Measurements from ENCODE around the gene ZNF540.
A peak's percentile ranks its signal among the peaks of the same experiment; 100 is the strongest.
"Not testable (repeated sequence)": the region's sequence is repeated elsewhere in the genome, so short reads cannot be mapped to it uniquely, and the experiment has no call there.

ZNF540 gene

GRCh38 chr19:37654118-37654517 lies 59.4 kb downstream of the ZNF540 start:
- peaks cover 15% of the 10 kb centered on the region for H3K36me3 ChIP-seq (ENCODE audit: control insufficient read depth, insufficient read depth, low read length)
- peaks cover 19% of the 10 kb centered on the region for H3K9me3 ChIP-seq (ENCODE audit: control insufficient read depth, low read length)
- H3K27ac ChIP-seq (ENCODE audit: low read depth, low read length, severe bottlenecking), result no peak overlapping the region
- H3K4me1 ChIP-seq (ENCODE audit: control insufficient read depth, insufficient read depth, low read length, poor library complexity, severe bottlenecking), result no peaks in the 10 kb centered on the region
- peak overlapping the region; percentile 83 for H3K4me3 ChIP-seq (ENCODE audit: extremely low read depth, insufficient read depth, low read length, poor library complexity, severe bottlenecking)
- WGBS, 2 experiments (ENCODE audit: insufficient coverage in 2 of 2), result 62 to 66% methylated on average over 5 of the region's 5 CpGs

DNA sequence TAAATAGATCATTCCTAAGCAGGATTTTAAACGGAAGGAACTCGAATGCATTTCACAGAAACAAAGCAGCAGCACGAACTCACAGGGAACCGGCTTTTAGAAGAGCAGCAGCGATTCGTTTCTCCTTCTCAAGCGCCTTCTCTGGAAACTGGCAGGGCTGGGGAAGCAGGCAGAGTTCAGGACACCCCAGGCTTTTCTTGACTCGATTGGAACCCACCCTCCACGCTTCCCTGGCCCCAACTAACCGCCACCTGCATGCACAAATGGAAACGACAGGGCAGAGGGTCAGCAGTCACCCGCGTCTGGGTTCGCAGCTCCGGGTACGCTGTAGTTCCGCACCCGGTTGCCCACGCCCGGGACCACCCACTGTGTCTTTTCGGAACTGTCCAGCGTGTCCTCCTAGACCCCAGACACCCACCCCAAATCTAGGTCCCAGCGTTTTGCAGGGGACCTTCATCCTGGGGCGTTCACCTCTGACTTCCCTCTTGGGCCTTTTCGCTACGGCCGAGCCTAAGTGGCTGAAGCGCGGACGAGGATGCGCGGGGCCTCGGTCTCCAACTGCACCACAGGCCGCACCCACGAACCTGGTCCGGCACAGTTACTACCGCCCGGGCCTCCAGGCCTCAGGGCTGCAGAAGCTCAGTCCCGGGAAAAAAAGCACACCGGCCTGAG lies 60.1 kb downstream of the ZNF540 start:
- Histone ChIP-seq H3K4me1 (ENCODE audit: control insufficient read depth, insufficient read depth, low read length, poor library complexity, severe bottlenecking) (no peaks in the 10 kb centered on the region), H3K9me3 (ENCODE audit: control insufficient read depth, low read length) (peaks cover 19% of the 10 kb centered on the region), H3K27ac (ENCODE audit: low read depth, low read length, severe bottlenecking) (peak overlapping the region; percentile 82), H3K36me3 (ENCODE audit: control insufficient read depth, insufficient read depth, low read length) (peaks cover 10% of the 10 kb centered on the region), H3K4me3 (ENCODE audit: extremely low read depth, insufficient read depth, low read length, poor library complexity, severe bottlenecking) (peak overlapping the region; percentile 83)
- WGBS, 2 experiments (ENCODE audit: insufficient coverage in 2 of 2), result 0 to 1% methylated on average over 30 to 39 of the region's 40 CpGs

- H3K4me1 ChIP-seq (ENCODE audit: control insufficient read depth, insufficient read depth, low read length, poor library complexity, severe bottlenecking), result no peaks in the 10 kb centered on the region
- WGBS, 2 experiments (ENCODE audit: insufficient coverage in 2 of 2), result 0 to 1% methylated on average over 22 to 25 of the region's 34 CpGs
Measured at GRCh38 chr19:37655301-37655688, 60.6 kb downstream of the ZNF540 start, which contains the start of gene ZFP30. ZFP30 (minus strand) TSS chr19:37655465; CDS start chr19:37647822, 7,643 bp downstream.

DNA sequence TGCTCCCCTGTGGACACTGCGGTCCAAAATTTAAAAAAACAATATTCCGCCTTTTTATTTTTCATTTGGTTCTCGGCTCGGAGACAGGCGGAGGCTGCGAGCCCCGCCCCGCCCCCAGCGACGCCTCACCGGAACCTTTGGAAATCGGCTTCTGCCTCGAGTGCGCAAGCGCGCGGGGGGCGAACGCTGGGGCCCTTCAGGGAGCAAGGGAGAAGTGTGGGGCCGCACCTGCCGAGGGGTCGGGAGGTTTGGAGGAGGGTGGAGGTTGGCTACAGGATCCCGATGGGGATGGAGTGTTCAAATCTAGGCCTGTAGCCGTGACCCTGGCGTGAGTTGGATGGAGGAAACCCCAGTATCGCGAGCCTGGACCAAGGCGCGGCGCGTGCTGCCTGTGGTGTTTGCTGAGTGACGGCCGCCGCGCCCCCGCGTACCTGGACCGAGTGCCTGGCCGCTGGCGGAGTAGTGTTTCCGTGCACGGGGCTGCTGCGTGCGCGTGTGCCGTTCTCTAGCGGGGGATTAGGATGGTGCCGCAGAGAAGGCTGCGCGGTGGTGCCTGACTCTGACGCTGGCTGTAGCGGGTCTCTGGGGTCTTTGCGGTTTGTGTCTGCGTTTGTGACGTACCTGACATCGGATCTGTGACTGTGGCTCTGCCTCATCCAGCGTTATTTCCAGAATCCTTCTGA lies 61.2 kb downstream of the ZNF540 start:
- WGBS, 2 experiments (ENCODE audit: insufficient coverage in 2 of 2), result 0 to 1% methylated on average over 55 of the region's 57 CpGs
- no peaks in the 10 kb centered on the region for H3K4me1 ChIP-seq (ENCODE audit: control insufficient read depth, insufficient read depth, low read length, poor library complexity, severe bottlenecking)
- H3K9me3 ChIP-seq (ENCODE audit: control insufficient read depth, low read length), result peaks cover 18% of the 10 kb centered on the region
- peak overlapping the region; percentile 83 for H3K4me3 ChIP-seq (ENCODE audit: extremely low read depth, insufficient read depth, low read length, poor library complexity, severe bottlenecking)
- H3K27ac ChIP-seq (ENCODE audit: low read depth, low read length, severe bottlenecking), result peak overlapping the region; percentile 82
- H3K36me3 ChIP-seq (ENCODE audit: control insufficient read depth, insufficient read depth, low read length), result peaks cover 10% of the 10 kb centered on the region

More at GRCh38 chr19:37655301-37655688, 60.6 kb downstream of the ZNF540 start, which contains the start of gene ZFP30:
- Histone ChIP-seq H3K27ac (ENCODE audit: low read depth, low read length, severe bottlenecking) (peak within 1 kb of the TSS; percentile 82), H3K36me3 (ENCODE audit: control insufficient read depth, insufficient read depth, low read length) (peaks cover 10% of the 10 kb centered on the region), H3K9me3 (ENCODE audit: control insufficient read depth, low read length) (peaks cover 14% of the 10 kb centered on the region), H3K4me3 (ENCODE audit: extremely low read depth, insufficient read depth, low read length, poor library complexity, severe bottlenecking) (peak within 1 kb of the TSS; percentile 83)

GRCh38 chr19:37657157-37657556 lies 62.5 kb downstream of the ZNF540 start:
- 88 to 92% methylated on average over 3 to 4 of the region's 8 CpGs for WGBS, 2 experiments (ENCODE audit: insufficient coverage in 2 of 2)
- H3K27ac ChIP-seq (ENCODE audit: low read depth, low read length, severe bottlenecking); H3K36me3 ChIP-seq (ENCODE audit: control insufficient read depth, insufficient read depth, low read length); H3K4me1 ChIP-seq (ENCODE audit: control insufficient read depth, insufficient read depth, low read length, poor library complexity, severe bottlenecking); H3K4me3 ChIP-seq (ENCODE audit: extremely low read depth, insufficient read depth, low read length, poor library complexity, severe bottlenecking): not testable (repeated sequence)
- peaks cover 21% of the 10 kb centered on the region for H3K9me3 ChIP-seq (ENCODE audit: control insufficient read depth, low read length)
